Measurements from ENCODE around the gene SERHL2.
A peak's percentile ranks its signal among the peaks of the same experiment; 100 is the strongest.
"Not testable (repeated sequence)": the region's sequence is repeated elsewhere in the genome, so short reads cannot be mapped to it uniquely, and the experiment has no call there.

The SERHL2 gene

GRCh38 chr22:42595434-42595833, 41.7 kb downstream of the SERHL2 start:
- H3K4me1 ChIP-seq (ENCODE audit: control insufficient read depth, insufficient read depth, low read length): no peaks in the 10 kb centered on the region
- H3K4me2 ChIP-seq (ENCODE audit: low read length): no peak overlapping the region

GRCh38 chr22:42596336-42596735, 42.6 kb downstream of the SERHL2 start:
- Histone ChIP-seq H3K9ac (ENCODE audit: low read depth, low read length) (no peak overlapping the region), H3K4me3 (ENCODE audit: low read length) (no peak overlapping the region), H3K27me3 (ENCODE audit: control insufficient read depth, insufficient read depth, low read length) (no peaks in the 10 kb centered on the region), H3K36me3 (ENCODE audit: insufficient read depth, low read length) (peaks cover 83% of the 10 kb centered on the region), H3K4me2 (ENCODE audit: low read length) (no peak overlapping the region), H3K9me3 (replicated peaks; ENCODE audit: low read length) (no peaks in the 10 kb centered on the region), H3K4me1 (ENCODE audit: control insufficient read depth, insufficient read depth, low read length) (no peaks in the 10 kb centered on the region)

More at GRCh38 chr22:42595434-42595833, 41.7 kb downstream of the SERHL2 start:
- Histone ChIP-seq H3K36me3 (ENCODE audit: insufficient read depth, low read length) (peaks cover 82% of the 10 kb centered on the region), H3K27me3 (ENCODE audit: control insufficient read depth, insufficient read depth, low read length) (no peaks in the 10 kb centered on the region), H3K9ac (ENCODE audit: low read depth, low read length) (no peak overlapping the region), H3K9me3 (replicated peaks; ENCODE audit: low read length) (no peaks in the 10 kb centered on the region), H3K4me3 (ENCODE audit: low read length) (no peak overlapping the region)

- Histone ChIP-seq H3K9ac (ENCODE audit: low read depth, low read length) (no peak overlapping the region), H3K9me3 (replicated peaks; ENCODE audit: low read length) (no peaks in the 10 kb centered on the region), H3K27me3 (ENCODE audit: control insufficient read depth, insufficient read depth, low read length) (no peaks in the 10 kb centered on the region), H3K4me2 (ENCODE audit: low read length) (no peak overlapping the region), H3K4me3 (ENCODE audit: low read length) (no peak overlapping the region), H3K36me3 (ENCODE audit: insufficient read depth, low read length) (peaks cover 80% of the 10 kb centered on the region), H3K4me1 (ENCODE audit: control insufficient read depth, insufficient read depth, low read length) (no peaks in the 10 kb centered on the region)
These were observed 43.2 kb downstream of the SERHL2 start for GRCh38 chr22:42596863-42597530.

GRCh38 chr22:42601879-42602465, 48.2 kb downstream of the SERHL2 start:
- Histone ChIP-seq H3K4me1 (ENCODE audit: control insufficient read depth, insufficient read depth, low read length) (peaks cover 4% of the 10 kb centered on the region), H3K27me3 (ENCODE audit: control insufficient read depth, insufficient read depth, low read length) (no peaks in the 10 kb centered on the region), H3K9me3 (replicated peaks; ENCODE audit: low read length) (no peaks in the 10 kb centered on the region), H3K4me2 (ENCODE audit: low read length) (no peak overlapping the region), H3K9ac (ENCODE audit: low read depth, low read length) (no peak overlapping the region), H3K4me3 (ENCODE audit: low read length) (no peak overlapping the region), H3K36me3 (ENCODE audit: insufficient read depth, low read length) (peaks cover 51% of the 10 kb centered on the region)

GRCh38 chr22:42602470-42602869, 48.7 kb downstream of the SERHL2 start:
- Histone ChIP-seq H3K9ac (ENCODE audit: low read depth, low read length) (no peak overlapping the region), H3K4me1 (ENCODE audit: control insufficient read depth, insufficient read depth, low read length) (peaks cover 4% of the 10 kb centered on the region), H3K9me3 (replicated peaks; ENCODE audit: low read length) (no peaks in the 10 kb centered on the region), H3K27me3 (ENCODE audit: control insufficient read depth, insufficient read depth, low read length) (no peaks in the 10 kb centered on the region), H3K36me3 (ENCODE audit: insufficient read depth, low read length) (peaks cover 46% of the 10 kb centered on the region), H3K4me2 (ENCODE audit: low read length) (no peak overlapping the region), H3K4me3 (ENCODE audit: low read length) (no peak overlapping the region)

- Histone ChIP-seq H3K36me3 (ENCODE audit: insufficient read depth, low read length) (peaks cover 45% of the 10 kb centered on the region), H3K9me3 (replicated peaks; ENCODE audit: low read length) (no peaks in the 10 kb centered on the region), H3K4me1 (ENCODE audit: control insufficient read depth, insufficient read depth, low read length) (peaks cover 8% of the 10 kb centered on the region), H3K27me3 (ENCODE audit: control insufficient read depth, insufficient read depth, low read length) (no peaks in the 10 kb centered on the region), H3K4me3 (ENCODE audit: low read length) (no peak overlapping the region), H3K4me2 (ENCODE audit: low read length) (no peak overlapping the region), H3K9ac (ENCODE audit: low read depth, low read length) (no peak overlapping the region)
These were observed 49.7 kb downstream of the SERHL2 start for GRCh38 chr22:42603427-42603826.

- H3K36me3 ChIP-seq (ENCODE audit: insufficient read depth, low read length): peaks cover 39% of the 10 kb centered on the region
- no peak overlapping the region for H3K4me3 ChIP-seq (ENCODE audit: low read length)
These were observed 50.6 kb downstream of the SERHL2 start for GRCh38 chr22:42604403-42604802.

GRCh38 chr22:42607641-42608040, 53.9 kb downstream of the SERHL2 start:
- H3K9me3 ChIP-seq (replicated peaks; ENCODE audit: low read length); H3K4me3 ChIP-seq (ENCODE audit: low read length); H3K4me2 ChIP-seq (ENCODE audit: low read length); H3K27me3 ChIP-seq (ENCODE audit: control insufficient read depth, insufficient read depth, low read length); H3K9ac ChIP-seq (ENCODE audit: low read depth, low read length): not testable (repeated sequence)
- Histone ChIP-seq H3K4me1 (ENCODE audit: control insufficient read depth, insufficient read depth, low read length) (peaks cover 40% of the 10 kb centered on the region), H3K36me3 (ENCODE audit: insufficient read depth, low read length) (peaks cover 30% of the 10 kb centered on the region)

More at GRCh38 chr22:42604403-42604802, 50.6 kb downstream of the SERHL2 start:
- no peak overlapping the region for H3K9ac ChIP-seq (ENCODE audit: low read depth, low read length)
- H3K27me3 ChIP-seq (ENCODE audit: control insufficient read depth, insufficient read depth, low read length): no peaks in the 10 kb centered on the region
- H3K4me2 ChIP-seq (ENCODE audit: low read length): no peak overlapping the region
- H3K4me1 ChIP-seq (ENCODE audit: control insufficient read depth, insufficient read depth, low read length): peaks cover 18% of the 10 kb centered on the region
- no peaks in the 10 kb centered on the region for H3K9me3 ChIP-seq (replicated peaks; ENCODE audit: low read length)

GRCh38 chr22:42608136-42608822, 54.5 kb downstream of the SERHL2 start:
- H3K4me3 ChIP-seq (ENCODE audit: low read length): peak overlapping the region; percentile 55

GRCh38 chr22:42608823-42609361, 55.1 kb downstream of the SERHL2 start:
- peak overlapping the region; percentile 55 for H3K4me3 ChIP-seq (ENCODE audit: low read length)
- H3K4me2 ChIP-seq (ENCODE audit: low read length): peak overlapping the region; percentile 78
- no peaks in the 10 kb centered on the region for H3K9me3 ChIP-seq (replicated peaks; ENCODE audit: low read length)
- peaks cover 48% of the 10 kb centered on the region for H3K4me1 ChIP-seq (ENCODE audit: control insufficient read depth, insufficient read depth, low read length)
- peaks cover 26% of the 10 kb centered on the region for H3K36me3 ChIP-seq (ENCODE audit: insufficient read depth, low read length)
- peak overlapping the region; percentile 67 for H3K9ac ChIP-seq (ENCODE audit: low read depth, low read length)
- no peaks in the 10 kb centered on the region for H3K27me3 ChIP-seq (ENCODE audit: control insufficient read depth, insufficient read depth, low read length)

More at GRCh38 chr22:42608136-42608822, 54.5 kb downstream of the SERHL2 start:
- H3K27me3 ChIP-seq (ENCODE audit: control insufficient read depth, insufficient read depth, low read length): no peaks in the 10 kb centered on the region
- peaks cover 28% of the 10 kb centered on the region for H3K36me3 ChIP-seq (ENCODE audit: insufficient read depth, low read length)
- peaks cover 47% of the 10 kb centered on the region for H3K4me1 ChIP-seq (ENCODE audit: control insufficient read depth, insufficient read depth, low read length)
- no peaks in the 10 kb centered on the region for H3K9me3 ChIP-seq (replicated peaks; ENCODE audit: low read length)
- peak overlapping the region; percentile 67 for H3K9ac ChIP-seq (ENCODE audit: low read depth, low read length)
- peak overlapping the region; percentile 78 for H3K4me2 ChIP-seq (ENCODE audit: low read length)

- H3K4me1 ChIP-seq (ENCODE audit: control insufficient read depth, insufficient read depth, low read length): peaks cover 44% of the 10 kb centered on the region
- no peaks in the 10 kb centered on the region for H3K27me3 ChIP-seq (ENCODE audit: control insufficient read depth, insufficient read depth, low read length)
- H3K9me3 ChIP-seq (replicated peaks; ENCODE audit: low read length): no peaks in the 10 kb centered on the region
- H3K4me3 ChIP-seq (ENCODE audit: low read length): no peak overlapping the region
- H3K9ac ChIP-seq (ENCODE audit: low read depth, low read length): no peak overlapping the region
- H3K4me2 ChIP-seq (ENCODE audit: low read length): no peak overlapping the region
- H3K36me3 ChIP-seq (ENCODE audit: insufficient read depth, low read length): peaks cover 22% of the 10 kb centered on the region
These were observed 56.4 kb downstream of the SERHL2 start for GRCh38 chr22:42610186-42610585.

Data from skeletal muscle satellite cell (primary cell).